ENCODE measurements around the gene EBLN2. TPM values are rescaled to one million over a fixed set of nuclear protein-coding genes. Genes with fewer than 3 reads are reported as not detected.

Gene EBLN2
- total RNA-seq, 1 donor from 2014 or later = 16.9 TPM

- no peak for TF ChIP-seq CTCF (IDR thresholded peaks at IDR 0.05; ENCODE audit: unreplicated experiment)
- no peak for DNase-seq (ENCODE audit: low spot score, unreplicated experiment)
- Mint-ChIP-seq H3K4me3 (ENCODE audit: low read depth) (no peak overlapping the region), H3K9me3 (ENCODE audit: low read depth) (no peaks in the 10 kb centered on the region), H3K4me1 (ENCODE audit: low read depth) (no peaks in the 10 kb centered on the region), H3K27ac (peak overlapping the region; percentile 81), H3K27me3 (no peaks in the 10 kb centered on the region), H3K36me3 (ENCODE audit: insufficient read depth) (peaks cover 3% of the 10 kb centered on the region)
Measured at GRCh38 chr3:73070675-73071575, 9.5 kb downstream of the EBLN2 start.

- Mint-ChIP-seq H3K27me3 (no peaks in the 10 kb centered on the region), H3K4me1 (ENCODE audit: low read depth) (no peaks in the 10 kb centered on the region), H3K27ac (no peak overlapping the region), H3K4me3 (ENCODE audit: low read depth) (no peak overlapping the region), H3K36me3 (ENCODE audit: insufficient read depth) (no peaks in the 10 kb centered on the region), H3K9me3 (ENCODE audit: low read depth) (no peaks in the 10 kb centered on the region)
- no peak for DNase-seq (ENCODE audit: low spot score, unreplicated experiment)
- no peak for TF ChIP-seq CTCF (IDR thresholded peaks at IDR 0.05; ENCODE audit: unreplicated experiment)
Measured at GRCh38 chr3:73071952-73072351, 10.5 kb downstream of the EBLN2 start.

GRCh38 chr3:73072634-73073033 is 11.2 kb downstream of the EBLN2 start:
- no peak for DNase-seq (ENCODE audit: low spot score, unreplicated experiment)
- no peak overlapping the region for H3K27ac Mint-ChIP-seq

DNA sequence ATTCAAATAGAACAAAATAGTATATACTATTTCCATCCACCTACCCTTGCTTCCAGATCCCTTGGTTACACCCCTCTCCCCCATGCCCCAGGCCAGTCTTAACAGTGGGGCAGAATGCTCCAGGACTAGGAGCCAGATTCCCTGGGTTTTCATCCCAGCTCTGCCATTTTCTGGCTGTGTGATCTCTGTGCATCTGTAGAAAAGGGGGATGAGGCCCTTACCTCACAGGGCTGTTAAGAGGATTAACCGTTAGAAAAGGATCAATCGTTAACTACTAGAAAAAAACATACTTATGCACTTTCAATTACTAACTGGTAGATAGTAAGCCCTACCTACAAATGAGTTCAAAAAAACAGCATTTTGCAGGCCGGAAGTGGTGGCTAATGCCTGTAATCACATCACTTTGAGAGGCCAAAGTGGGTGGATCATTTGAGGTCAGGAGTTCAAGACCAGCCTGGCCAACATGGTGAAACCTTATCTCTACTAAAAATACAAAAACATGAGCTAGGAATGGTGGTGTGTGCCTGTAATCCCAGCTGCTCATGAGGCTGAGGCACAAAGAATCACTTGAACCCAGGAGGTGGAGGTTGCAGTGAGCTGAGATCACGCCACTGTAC is 11.7 kb downstream of the EBLN2 start:
- Mint-ChIP-seq H3K4me1 (ENCODE audit: low read depth) (no peaks in the 10 kb centered on the region), H3K27ac (no peak overlapping the region), H3K4me3 (ENCODE audit: low read depth) (no peak overlapping the region), H3K9me3 (ENCODE audit: low read depth) (no peaks in the 10 kb centered on the region), H3K36me3 (ENCODE audit: insufficient read depth) (no peaks in the 10 kb centered on the region), H3K27me3 (no peaks in the 10 kb centered on the region)
- DNase-seq (ENCODE audit: low spot score, unreplicated experiment) = no peak
- no peak for TF ChIP-seq CTCF (IDR thresholded peaks at IDR 0.05; ENCODE audit: unreplicated experiment)

More at GRCh38 chr3:73072634-73073033, 11.2 kb downstream of the EBLN2 start:
- Mint-ChIP-seq H3K27me3 (no peaks in the 10 kb centered on the region), H3K4me1 (ENCODE audit: low read depth) (no peaks in the 10 kb centered on the region), H3K36me3 (ENCODE audit: insufficient read depth) (no peaks in the 10 kb centered on the region), H3K4me3 (ENCODE audit: low read depth) (no peak overlapping the region), H3K9me3 (ENCODE audit: low read depth) (no peaks in the 10 kb centered on the region)
- TF ChIP-seq CTCF (IDR thresholded peaks at IDR 0.05; ENCODE audit: unreplicated experiment) = no peak

- H3K4me3 Mint-ChIP-seq (ENCODE audit: low read depth) = no peak overlapping the region
- H3K36me3 Mint-ChIP-seq (ENCODE audit: insufficient read depth) = no peaks in the 10 kb centered on the region
- no peak for TF ChIP-seq CTCF (IDR thresholded peaks at IDR 0.05; ENCODE audit: unreplicated experiment)
- H3K27me3 Mint-ChIP-seq = no peaks in the 10 kb centered on the region
- no peak for DNase-seq (ENCODE audit: low spot score, unreplicated experiment)
- H3K9me3 Mint-ChIP-seq (ENCODE audit: low read depth) = no peaks in the 10 kb centered on the region
- no peak overlapping the region for H3K27ac Mint-ChIP-seq
- no peaks in the 10 kb centered on the region for H3K4me1 Mint-ChIP-seq (ENCODE audit: low read depth)
Measured at GRCh38 chr3:73074781-73075180, 13.3 kb downstream of the EBLN2 start.

Measured in progenitor cell of endocrine pancreas (in vitro differentiated cells).